GM08714 (cell line): ENCODE results near the gene GCK.

ENCODE experiments used
- H3K4me3 ChIP-seq: fragments of 200-500 bp; sonication (Bioruptor generic); 2 replicates; pipeline ENCODE4 v1.5.1; 2014; ENCODE audit warnings: mild to moderate bottlenecking, low read length, inconsistent platforms
- ZNF274 ChIP-seq: IDR thresholded peaks from 2 replicates; pipeline ENCODE4 v1.6.1; 2012; ENCODE audit warnings: mild to moderate bottlenecking, low read depth, low read length

The GCK gene

DNA sequence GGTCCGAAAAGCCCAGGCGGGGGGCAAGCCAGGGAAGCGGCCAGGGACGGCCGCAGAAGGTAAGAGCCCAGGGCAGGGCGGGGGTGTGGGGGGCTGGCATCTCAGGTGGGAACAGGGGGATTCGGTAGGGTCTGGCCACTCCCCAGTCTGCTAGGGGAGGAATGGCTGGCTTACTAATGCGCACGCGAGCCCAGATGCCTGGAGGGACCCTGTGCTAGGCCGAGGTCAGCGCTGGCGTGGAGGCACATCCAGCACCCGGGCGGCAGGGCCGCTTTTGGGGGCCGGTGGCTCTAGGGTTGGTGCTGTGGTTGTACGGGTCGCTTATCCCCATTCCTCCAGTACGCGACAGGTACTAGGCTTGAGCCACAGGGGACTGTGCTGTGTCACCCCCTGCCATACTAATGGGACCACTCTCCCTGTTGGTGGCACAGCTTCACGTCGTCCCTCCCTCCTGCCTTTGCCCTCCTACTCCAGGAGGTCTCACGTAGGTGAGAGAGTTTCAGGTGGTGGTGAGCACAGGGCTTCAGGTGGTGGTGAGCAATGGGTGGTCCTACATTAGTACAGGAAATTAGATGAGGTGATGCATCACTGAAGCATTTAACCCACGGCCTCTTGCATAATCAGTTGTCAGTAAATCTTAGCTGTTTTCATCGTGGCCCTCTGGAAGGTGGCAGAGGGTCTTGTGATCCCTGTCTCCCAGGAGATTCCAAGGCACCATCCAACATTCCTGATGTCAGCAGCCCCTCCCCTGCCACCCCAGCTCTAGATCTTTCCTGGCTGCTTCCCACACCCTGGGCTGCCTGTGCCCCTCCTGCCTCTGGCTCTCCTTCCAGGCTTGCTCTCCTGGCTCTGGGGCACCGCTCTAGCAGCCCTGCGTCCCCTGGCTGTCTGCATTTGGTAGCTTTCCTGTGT is 84.1 kb downstream of the GCK start:
- H3K4me3 ChIP-seq = no peak overlapping the region; the same call in 1 of the 2 replicates
- TF ChIP-seq ZNF274 = no peak

DNA sequence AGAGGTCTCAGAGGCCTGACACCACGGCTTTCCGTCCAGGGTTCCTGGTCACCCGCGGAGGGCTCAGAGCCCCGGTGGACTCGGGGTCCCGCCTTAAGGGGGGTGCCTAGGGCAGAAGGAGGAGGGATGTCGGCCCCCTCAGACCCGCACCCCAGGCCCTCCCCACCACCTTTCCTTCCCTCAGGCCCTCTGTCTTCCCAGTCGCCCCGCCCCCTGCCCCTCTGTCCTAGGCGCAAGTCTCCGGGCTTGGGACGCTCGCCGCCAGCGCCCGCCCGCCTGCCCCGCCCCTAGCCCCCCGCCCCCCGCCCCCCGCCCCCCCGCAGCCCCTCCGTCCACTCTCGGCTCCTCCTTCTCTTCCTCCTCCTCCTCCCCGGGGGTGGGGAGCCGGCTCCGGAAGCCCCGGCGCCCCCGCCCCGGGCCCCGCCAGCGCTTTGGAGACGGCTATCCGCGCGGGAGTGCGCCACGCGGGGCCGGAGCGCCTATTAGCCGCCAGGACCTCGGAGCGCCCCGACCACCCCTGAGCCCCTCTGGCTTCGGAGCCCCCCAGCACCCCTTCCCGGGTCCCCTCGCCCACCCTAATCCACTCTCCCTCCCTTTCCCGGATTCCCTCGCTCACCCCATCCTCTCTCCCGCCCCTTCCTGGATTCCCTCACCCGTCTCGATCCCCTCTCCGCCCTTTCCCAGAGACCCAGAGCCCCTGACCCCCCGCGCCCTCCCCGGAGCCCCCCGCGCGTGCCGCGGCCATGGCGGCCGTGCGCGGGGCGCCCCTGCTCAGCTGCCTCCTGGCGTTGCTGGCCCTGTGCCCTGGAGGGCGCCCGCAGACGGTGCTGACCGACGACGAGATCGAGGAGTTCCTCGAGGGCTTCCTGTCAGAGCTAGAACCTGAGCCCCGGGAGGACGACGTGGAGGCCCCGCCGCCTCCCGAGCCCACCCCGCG is 85.0 kb downstream of the GCK start, which contains the start of gene AEBP1:
Gene AEBP1 (plus strand): TSS at position 423 of the 937 bp plus-strand sequence. CDS start 321 bp downstream, at position 744.
- no peak within 1 kb of the TSS; the same call in 1 of the 2 replicates for H3K4me3 ChIP-seq
- no peak for TF ChIP-seq ZNF274

DNA sequence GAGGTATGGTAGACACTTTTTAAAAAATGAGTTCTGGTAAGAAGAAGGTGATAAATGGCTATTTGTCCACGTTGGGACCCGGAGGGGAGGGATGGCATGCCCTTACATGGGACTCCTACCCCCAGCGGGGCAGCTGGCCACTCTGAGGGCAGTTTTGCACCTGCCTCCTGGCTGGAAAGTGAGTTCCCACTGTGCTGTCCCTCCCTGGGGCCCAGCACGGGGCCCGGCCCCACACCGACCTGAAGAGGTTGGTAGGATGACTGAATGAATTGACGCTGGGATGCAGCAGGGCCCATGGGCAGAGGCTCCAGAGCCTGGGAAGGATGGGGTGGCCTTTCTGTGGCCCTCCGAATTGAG is 85.7 kb downstream of the GCK start:
- H3K4me3 ChIP-seq = no peak overlapping the region
- TF ChIP-seq ZNF274 = no peak

GRCh38 chr7:44102846-44103565 is 86.2 kb downstream of the GCK start:
- TF ChIP-seq ZNF274 = no peak
- no peak overlapping the region for H3K4me3 ChIP-seq

DNA sequence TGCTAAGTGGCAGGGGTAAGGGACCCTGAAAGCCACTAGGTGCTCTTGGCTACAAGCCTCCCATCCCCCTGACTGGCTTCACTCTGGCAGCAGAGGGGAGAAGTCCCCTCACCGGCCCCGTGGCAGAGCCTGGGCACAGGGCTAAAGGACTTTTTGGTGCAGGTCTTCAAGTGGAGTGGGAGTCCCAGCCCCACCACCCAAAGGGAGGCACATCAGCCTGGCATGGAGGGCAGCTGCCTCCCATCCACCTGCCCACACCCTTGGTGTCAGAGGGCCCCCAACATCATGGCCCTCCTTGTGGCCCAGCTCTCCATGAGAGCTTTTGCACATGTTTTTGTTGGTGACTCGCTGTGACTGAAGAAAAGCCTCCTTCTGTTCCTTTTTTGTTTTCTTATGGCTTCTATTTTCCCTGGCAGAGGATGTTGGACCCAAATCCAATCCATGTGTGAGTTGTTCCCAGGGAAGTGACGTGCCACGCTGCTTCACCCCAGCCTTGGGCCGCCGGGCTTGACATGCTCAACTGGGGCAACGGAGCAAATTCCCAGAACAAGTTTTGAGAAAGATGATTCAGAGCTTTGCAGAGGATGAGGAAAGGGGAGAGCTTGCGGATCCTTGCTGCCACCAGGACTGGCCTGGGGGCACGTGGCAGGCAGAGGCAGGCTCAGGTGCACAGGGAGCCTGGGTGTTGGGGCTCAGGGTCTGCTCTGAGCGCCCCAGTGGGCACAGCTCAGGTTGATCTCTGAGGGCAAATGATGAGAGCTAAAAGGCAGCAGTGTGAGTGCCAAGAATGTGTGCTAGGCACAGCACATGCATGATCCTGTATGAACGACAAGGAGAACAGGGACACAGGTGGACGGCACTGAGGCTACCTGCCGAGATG is 87.0 kb downstream of the GCK start:
- TF ChIP-seq ZNF274 = no peak
- H3K4me3 ChIP-seq = no peak overlapping the region

DNA sequence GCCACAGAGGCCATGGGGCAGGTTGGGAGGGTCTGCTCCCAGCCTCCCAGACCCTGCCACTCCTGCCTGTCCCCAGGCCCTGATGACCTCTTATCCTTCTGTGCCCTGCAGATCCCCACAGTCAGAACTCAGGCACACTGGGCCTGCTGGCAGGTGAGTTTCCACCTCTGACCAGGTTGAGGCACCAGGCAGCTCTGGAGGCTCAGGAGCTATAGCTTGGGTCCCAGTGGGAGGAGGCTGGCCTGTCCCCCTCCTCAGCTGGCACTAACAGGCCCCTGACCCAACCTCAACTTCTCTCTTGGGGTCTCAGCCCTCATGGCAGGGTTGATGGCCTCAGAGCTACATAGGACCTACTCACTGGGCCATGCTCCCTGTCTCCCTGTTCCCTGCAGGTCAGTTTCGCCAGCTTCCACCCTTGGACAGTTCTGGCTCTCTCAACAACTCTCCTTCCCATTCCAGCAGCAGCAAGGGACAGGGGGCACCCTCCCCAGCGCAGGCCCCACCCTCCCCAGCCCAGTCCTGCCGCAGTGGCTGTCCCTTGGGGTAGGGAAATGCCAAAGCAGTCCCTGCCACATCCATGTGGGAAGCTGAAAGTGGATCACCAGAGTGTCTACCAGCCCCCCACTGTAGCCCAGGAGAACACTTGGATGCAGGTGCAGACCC is 87.8 kb downstream of the GCK start:
- TF ChIP-seq ZNF274 = no peak

DNA sequence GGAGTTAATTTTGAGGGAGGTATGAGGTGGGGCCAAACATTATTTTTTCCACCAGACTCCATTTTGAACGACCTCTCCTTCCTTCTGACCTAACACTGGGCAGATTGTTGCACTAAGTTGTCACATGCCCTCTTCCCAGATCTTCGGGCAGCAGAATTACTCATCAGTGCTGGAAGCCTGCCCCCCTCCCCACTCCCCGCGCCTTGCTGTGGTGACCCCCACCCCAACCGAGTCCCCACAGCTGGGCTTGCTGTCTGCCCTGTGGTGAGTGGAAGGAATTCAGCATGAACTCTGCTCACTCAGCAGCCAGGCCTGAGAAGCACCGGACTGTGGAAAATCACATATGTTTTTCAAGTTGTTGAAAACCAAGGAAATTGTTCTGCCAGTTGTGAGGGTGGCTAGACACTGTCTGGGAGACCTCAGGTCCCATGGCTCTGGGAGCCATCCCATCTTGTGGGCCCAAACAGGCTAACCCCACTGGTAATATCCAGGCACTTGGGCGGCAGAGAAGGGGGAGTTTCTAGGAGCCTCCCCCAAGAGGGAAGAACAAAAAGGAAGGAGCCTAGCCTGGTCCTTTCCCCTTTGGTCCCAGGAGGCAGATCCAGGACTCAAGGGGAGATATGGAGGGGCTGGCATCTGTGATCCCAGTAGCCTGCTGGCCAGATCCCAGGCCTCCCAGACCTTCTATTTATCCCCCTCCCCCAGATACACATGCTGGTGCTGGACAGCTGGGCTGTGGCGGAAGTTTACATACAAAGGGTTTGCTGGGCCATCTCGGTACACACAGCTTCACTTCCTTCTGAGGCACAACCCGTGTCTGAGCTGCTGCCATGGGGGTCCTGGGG is 88.6 kb downstream of the GCK start:
- no peak for TF ChIP-seq ZNF274
- H3K4me3 ChIP-seq = no peak overlapping the region

More for the DNA sequence above, 87.8 kb downstream of the GCK start:
- H3K4me3 ChIP-seq = no peak overlapping the region

- no peak overlapping the region for H3K4me3 ChIP-seq
- no peak for TF ChIP-seq ZNF274
These were observed 89.6 kb downstream of the GCK start for GRCh38 chr7:44099669-44100068.

DNA sequence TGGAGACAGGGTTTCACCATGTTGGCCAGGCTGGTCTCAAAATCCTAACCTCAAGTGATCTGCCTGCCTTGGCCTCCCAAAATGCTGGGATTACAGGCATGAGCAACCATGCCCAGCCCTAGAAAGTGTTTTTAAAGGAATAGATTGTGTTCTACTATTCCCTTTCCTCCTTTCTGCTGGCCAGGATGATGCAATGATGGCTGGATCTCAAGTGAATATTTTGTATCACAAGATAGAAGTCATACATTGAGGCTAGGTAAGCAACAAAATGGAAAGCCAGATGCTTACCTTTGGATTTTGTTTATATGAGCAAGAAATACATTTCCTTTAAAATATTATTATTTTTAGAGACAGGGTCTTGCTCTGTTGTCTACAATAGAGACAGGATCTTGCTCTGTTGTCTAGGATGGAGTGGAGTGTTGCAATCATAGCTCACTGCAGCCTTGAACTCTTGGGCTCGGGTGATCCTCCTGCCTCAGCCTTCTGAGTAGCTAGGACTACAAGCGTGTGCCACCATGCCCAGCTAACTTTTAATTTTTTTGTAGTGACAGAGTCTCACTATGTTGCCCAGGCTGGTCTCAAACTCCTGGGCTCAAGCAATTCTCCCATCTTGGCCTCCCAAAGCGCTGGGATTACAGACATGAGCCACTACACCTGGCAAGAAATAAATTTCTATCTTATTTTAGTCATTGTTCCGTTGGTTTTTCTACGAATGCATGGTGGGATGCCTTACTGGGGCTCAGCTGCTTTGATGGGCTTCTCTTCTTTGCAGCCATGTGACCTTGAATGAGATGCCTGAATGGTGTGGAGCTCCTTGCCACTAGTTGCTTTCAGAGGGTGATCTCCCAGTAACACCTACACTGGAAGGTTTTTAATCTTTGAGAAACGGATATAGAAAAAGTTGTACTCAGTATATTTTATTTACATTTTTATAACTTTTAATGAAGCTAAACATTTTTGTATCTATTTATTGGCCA is 90.9 kb downstream of the GCK start:
- no peak overlapping the region for H3K4me3 ChIP-seq
- TF ChIP-seq ZNF274 = no peak

GRCh38 chr7:44097064-44097932 is 91.9 kb downstream of the GCK start:
- H3K4me3 ChIP-seq = no peak overlapping the region

More at GRCh38 chr7:44097064-44097932, 91.9 kb downstream of the GCK start:
- TF ChIP-seq ZNF274 = no peak
